GM03348 (cell line): Measurements from ENCODE around the gene VSIG10L2.

Experiments used
- DNase-seq: peaks from one replicate; pipeline ENCODE4 v3.0.0; 2012; ENCODE audit warnings: low spot score

The VSIG10L2 gene

DNA sequence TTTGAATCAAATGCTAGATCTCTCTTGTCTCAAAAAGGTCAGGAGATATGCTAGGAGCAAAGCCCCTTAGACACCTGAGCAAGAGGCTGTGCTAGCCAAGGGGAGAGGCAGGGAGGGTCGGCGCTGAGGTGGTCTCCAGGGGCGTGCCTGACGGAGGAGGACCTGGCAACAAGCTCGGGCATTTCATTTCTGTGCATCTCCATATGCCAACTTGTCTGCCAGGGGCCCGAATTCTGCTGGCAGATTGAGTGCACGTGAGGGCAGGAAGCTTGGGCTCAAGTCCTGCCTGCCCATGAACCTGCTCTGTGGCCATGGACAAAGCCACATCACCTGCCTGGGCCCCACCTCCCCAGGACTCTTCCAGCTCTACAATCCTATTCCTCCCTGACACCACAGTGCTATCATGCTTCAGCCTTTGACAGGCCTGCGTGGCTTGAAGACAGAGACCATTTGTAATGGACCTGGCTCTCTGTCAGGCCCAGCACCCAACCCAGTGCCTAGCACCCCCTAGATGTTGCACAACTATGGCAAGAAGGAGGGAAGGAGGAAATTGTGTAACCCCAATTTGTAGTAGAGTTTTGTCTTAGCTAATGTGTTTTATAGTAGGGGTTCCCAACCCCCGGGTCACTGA lies 16.3 kb upstream of the VSIG10L2 start:
- no peak for DNase-seq

- no peak for DNase-seq
Measured at GRCh38 chr11:125930076-125930450, 15.8 kb upstream of the VSIG10L2 start.

GRCh38 chr11:125931116-125931515 lies 14.7 kb upstream of the VSIG10L2 start:
- no peak for DNase-seq

- no peak for DNase-seq
Measured at GRCh38 chr11:125931668-125932067, 14.2 kb upstream of the VSIG10L2 start.

- DNase-seq = no peak
Measured at GRCh38 chr11:125932301-125932700, 13.5 kb upstream of the VSIG10L2 start.

GRCh38 chr11:125933030-125933813 lies 12.6 kb upstream of the VSIG10L2 start:
- no peak for DNase-seq

DNA sequence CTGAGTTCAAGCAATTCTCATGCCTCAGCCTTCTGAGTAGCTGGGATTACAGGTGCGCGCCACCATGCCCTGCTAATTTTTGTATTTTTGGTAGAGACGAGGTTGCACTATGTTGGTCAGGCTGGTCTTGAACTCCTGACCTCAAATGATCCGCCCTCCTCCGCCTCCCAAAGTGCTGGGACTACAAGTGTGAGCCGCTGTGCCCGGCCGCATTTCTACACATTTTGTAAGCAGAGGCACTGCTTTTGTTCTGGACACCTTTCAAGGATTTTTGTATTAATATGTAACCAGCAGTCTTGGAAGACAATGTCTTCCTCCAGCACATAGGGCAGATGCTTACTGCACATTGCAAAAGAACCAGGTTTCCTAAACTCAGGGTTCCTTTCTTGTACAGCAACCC lies 11.4 kb upstream of the VSIG10L2 start:
- DNase-seq = no peak

DNA sequence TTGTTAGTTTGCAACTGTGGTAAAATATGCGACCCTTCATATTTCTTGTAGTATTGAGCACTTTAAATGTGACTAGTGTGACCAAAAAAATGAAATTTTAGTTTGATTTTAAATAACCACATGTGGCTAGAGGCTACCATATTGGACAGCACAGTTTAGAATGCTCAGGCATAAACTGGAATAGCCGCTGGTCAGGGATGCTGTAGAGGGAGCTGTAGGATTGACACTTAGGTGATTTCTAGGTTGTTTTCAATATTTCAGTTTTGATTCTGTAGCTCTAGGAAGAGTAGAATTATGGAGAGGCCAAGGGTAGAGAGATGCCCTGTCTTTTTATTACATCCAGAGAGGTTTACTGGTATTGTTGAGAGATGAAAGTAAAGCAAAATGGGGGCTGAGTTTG lies 10.8 kb upstream of the VSIG10L2 start:
- no peak for DNase-seq

DNA sequence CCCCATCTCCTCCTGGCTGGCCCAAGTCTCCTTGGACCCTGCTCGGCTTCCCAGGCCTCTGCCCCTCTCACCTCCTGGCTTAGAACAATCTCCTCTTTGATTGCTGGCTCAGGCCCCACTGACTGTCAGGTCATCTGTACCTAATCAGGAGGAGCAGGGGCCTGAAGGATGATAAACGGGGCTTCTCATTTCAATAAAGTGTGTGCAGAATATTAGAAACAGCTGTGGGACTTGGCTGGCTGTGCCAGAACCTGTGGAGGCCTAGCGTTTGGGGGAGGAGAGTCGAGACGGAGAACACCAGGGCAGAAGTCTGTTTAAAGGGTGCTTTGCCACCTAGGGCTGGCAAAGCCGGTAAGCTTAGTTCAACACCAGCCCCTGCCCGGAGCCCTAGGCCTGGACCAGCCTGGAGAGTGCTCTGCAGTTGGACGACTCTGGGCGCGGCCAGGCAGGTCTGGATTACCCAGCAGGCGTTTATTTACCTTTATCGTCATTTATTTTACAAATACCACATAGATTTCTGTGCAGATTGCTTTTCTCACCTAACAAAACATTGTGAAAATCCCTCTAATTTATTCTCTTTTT lies 10.1 kb upstream of the VSIG10L2 start:
- DNase-seq = no peak

DNA sequence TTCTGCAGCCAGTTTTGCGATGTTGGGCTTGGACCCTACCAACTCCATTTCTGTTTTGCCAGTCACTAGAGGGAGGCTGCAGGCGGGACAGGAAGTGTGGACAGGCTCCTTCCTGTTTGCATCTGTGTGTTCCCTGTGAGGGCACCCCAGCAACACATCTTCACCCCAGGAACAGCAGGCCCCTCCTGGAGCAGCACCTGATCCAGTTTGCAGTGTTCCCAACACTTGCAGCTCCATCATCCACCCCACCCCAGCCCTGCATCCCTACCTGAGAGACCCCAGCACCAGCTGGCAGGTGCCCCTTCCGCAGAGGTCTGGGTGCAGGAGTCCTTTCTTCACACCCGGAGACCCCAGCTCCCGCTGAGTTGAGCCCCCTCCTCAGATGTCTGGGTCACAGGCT lies 7.4 kb upstream of the VSIG10L2 start:
- no peak for DNase-seq

- DNase-seq = no peak
Measured at GRCh38 chr11:125939081-125939521, 6.7 kb upstream of the VSIG10L2 start.

DNA sequence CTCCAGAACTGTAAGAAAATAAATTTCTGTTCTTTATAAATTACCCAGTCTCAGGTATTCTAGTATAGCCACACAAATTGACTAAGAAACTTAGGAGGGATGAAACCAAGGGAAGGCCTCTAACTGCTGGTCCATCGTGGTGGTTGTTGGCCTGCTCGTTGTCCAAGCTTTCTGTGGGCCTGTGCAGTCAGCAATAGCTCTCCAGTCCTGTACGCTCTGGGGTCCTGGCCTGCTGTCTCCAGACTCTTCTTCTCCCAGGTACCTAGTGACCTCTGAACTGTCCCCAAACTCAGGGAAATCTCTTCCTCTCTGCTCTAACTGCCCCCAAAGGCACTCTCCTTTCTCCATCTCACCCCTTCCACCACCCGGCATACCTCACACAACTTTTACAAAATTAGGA lies 5.7 kb upstream of the VSIG10L2 start:
- DNase-seq = no peak

- DNase-seq = no peak
Measured at GRCh38 chr11:125941267-125941618, 4.6 kb upstream of the VSIG10L2 start.

DNA sequence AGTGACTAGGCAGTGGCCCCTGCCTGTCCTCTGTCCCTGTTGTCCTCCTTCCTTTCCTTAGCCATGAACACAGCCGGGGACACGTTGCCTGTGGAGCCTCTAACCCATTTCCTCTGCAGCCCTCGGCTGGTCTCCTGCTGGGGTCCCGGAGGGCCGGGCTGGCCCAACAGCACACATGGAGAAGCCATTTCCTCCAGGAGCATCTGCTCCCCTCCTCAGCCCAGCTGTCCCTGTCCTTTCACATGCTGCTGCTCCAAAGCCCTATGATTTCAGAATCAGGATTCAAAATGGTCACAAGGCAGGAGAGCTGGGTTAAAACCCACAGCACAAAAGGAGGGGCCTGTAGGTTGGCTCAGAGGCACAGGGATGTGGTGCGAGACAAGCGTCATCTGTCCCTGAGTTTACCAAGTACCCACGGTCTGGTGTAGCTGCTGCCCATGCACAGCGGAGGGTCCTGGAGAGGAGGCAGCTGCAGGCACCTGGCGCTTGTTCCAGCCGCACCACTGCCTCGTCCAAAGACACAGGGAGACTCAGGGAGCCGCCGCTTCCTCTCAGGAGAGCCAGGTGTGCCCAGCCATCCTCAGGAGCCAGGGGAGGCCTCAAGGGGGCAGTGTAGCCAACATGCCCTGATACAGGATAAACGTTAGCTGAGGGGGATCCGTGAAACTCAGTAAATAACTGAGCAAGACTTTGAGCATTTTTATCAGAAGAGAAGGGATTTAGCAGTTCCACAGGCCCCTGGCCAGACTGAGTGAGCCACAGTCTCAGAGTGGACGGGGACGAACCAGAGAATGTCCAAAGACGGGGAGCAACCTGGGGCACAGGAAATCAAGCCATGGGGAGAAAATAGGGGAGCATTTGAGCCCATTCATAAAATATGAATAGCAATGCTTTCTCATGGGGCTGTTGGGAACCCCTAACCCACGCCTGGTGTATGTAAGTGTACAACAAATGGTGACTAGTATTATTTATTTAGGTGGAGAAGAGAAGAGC lies 3.9 kb upstream of the VSIG10L2 start:
- DNase-seq = peak; percentile 68

GRCh38 chr11:125942771-125943428 lies 2.9 kb upstream of the VSIG10L2 start:
- DNase-seq = no peak

- no peak for DNase-seq
Measured at GRCh38 chr11:125943661-125944349, 2.0 kb upstream of the VSIG10L2 start.

- DNase-seq = no peak
Measured at GRCh38 chr11:125944350-125945010, 1.4 kb upstream of the VSIG10L2 start.

- no peak for DNase-seq
Measured at GRCh38 chr11:125945011-125945796, 640 bp upstream of the VSIG10L2 start.

DNA sequence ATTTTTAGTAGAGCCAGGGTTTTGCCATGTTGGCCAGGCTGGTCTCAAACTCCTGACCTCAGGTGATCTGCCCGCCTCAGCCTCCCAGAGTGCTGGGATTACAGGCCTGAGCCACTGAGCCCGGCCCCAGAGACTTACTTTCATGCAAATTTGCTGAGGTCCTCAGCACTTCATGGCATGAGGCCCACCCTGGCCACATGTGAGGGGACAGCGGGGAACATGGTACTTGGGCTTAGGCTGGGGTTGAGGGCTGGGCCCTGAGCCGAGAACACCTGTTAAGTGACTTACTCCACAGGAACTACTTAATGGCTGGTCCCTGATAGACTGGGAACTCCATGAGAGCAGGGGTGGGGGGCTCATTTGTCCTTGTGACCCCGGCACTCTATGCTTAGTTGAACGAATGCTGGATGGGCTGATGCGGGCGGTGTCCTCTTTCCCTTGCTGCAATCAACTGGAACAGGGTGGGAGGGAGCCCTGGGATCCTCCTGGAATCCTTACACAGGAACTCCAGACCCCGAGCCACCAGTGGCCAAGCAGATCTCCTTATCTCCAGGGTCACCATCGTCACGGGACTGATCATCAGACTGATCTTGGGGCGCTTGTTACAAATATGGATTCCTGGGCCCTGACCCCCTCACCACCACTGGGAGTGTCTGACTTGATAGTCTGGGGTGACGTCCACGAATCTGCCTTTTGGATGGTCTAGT lies 1.0 kb downstream of the VSIG10L2 start:
- DNase-seq = no peak
